SK-N-SH treated with all-trans-retinoic acid at 6 μM for 48 hours (cell line): ENCODE measurements around the gene LFNG.

Source experiments
- ARNTL ChIP-seq: fragments of 450-650 bp; formaldehyde crosslinking; IDR thresholded peaks from 2 replicates; pipeline ENCODE4 v1.5.0; 2020; ENCODE audit warnings: low read depth, mild to moderate bottlenecking, moderate library complexity, borderline replicate concordance
- CSRNP3 ChIP-seq: fragments of 250-450 bp; sonication (Bioruptor Pico); IDR thresholded peaks from 2 replicates; pipeline ENCODE4 v1.5.1; 2021; ENCODE audit warnings: mild to moderate bottlenecking, moderate library complexity
- ISL1 ChIP-seq: fragments of 250-450 bp; sonication (Bioruptor Pico); IDR thresholded peaks from 2 replicates; pipeline ENCODE4 v2.1.2; 2022; ENCODE audit warnings: mild to moderate bottlenecking, moderate library complexity
- RARB ChIP-seq: fragments of 250-450 bp; sonication (Bioruptor Pico); IDR thresholded peaks from 2 replicates; pipeline ENCODE4 v1.8.0; 2021; ENCODE audit warnings: mild to moderate bottlenecking, moderate library complexity
- TOX ChIP-seq: fragments of 250-450 bp; sonication (Bioruptor Pico); IDR thresholded peaks from 2 replicates; pipeline ENCODE4 v1.8.0; 2021; ENCODE audit warnings: mild to moderate bottlenecking, moderate library complexity, borderline replicate concordance
- ZFP3 ChIP-seq: fragments of 250-450 bp; sonication (Bioruptor Pico); IDR thresholded peaks from 2 replicates; pipeline ENCODE4 v1.5.0; 2020; ENCODE audit warnings: mild to moderate bottlenecking, moderate library complexity
- ZFP30 ChIP-seq: fragments of 450-650 bp; formaldehyde crosslinking; IDR thresholded peaks from 2 replicates; pipeline ENCODE4 v1.5.0; 2022; ENCODE audit warnings: mild to moderate bottlenecking, moderate library complexity
- ZNF565 ChIP-seq: fragments of 450-650 bp; formaldehyde crosslinking; conservative IDR thresholded peaks from 2 replicates; pipeline ENCODE4 v1.5.0; 2020; ENCODE audit warnings: low read depth, mild to moderate bottlenecking, moderate library complexity
- TF ChIP-seq, protein P1 (sequence below): fragments of 250-450 bp; sonication (Bioruptor Pico); IDR thresholded peaks from 2 replicates; pipeline ENCODE4 v1.5.1; 2020; ENCODE audit warnings: low read depth, mild to moderate bottlenecking, moderate library complexity
- TF ChIP-seq, protein P2 (sequence below): fragments of 250-450 bp; sonication (Bioruptor Pico); IDR thresholded peaks from 2 replicates; pipeline ENCODE4 v1.5.0; 2020; ENCODE audit warnings: mild to moderate bottlenecking, moderate library complexity
- TF ChIP-seq, protein P3 (sequence below): fragments of 250-450 bp; sonication (Bioruptor Pico); IDR thresholded peaks from 2 replicates; pipeline ENCODE4 v1.8.0; 2020; ENCODE audit warnings: mild to moderate bottlenecking, moderate library complexity, borderline replicate concordance

GRCh38 chr7:2528481-2529095 is 9.0 kb downstream of the LFNG start:
- TF ChIP-seq ZFP3 (no peak), TOX (no peak), ARNTL (CRISPR knock-in tag) (no peak), ZNF565 (CRISPR knock-in tag) (no peak), ISL1 (no peak), CSRNP3 (no peak), ZFP30 (CRISPR knock-in tag) (no peak), RARB (CRISPR knock-in tag) (no peak)
- TF ChIP-seq, protein P1, sequence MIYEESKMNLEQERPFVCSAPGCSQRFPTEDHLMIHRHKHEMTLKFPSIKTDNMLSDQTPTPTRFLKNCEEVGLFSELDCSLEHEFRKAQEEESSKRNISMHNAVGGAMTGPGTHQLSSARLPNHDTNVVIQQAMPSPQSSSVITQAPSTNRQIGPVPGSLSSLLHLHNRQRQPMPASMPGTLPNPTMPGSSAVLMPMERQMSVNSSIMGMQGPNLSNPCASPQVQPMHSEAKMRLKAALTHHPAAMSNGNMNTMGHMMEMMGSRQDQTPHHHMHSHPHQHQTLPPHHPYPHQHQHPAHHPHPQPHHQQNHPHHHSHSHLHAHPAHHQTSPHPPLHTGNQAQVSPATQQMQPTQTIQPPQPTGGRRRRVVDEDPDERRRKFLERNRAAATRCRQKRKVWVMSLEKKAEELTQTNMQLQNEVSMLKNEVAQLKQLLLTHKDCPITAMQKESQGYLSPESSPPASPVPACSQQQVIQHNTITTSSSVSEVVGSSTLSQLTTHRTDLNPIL (CRISPR knock-in tag), result no peak
- TF ChIP-seq, protein P2, sequence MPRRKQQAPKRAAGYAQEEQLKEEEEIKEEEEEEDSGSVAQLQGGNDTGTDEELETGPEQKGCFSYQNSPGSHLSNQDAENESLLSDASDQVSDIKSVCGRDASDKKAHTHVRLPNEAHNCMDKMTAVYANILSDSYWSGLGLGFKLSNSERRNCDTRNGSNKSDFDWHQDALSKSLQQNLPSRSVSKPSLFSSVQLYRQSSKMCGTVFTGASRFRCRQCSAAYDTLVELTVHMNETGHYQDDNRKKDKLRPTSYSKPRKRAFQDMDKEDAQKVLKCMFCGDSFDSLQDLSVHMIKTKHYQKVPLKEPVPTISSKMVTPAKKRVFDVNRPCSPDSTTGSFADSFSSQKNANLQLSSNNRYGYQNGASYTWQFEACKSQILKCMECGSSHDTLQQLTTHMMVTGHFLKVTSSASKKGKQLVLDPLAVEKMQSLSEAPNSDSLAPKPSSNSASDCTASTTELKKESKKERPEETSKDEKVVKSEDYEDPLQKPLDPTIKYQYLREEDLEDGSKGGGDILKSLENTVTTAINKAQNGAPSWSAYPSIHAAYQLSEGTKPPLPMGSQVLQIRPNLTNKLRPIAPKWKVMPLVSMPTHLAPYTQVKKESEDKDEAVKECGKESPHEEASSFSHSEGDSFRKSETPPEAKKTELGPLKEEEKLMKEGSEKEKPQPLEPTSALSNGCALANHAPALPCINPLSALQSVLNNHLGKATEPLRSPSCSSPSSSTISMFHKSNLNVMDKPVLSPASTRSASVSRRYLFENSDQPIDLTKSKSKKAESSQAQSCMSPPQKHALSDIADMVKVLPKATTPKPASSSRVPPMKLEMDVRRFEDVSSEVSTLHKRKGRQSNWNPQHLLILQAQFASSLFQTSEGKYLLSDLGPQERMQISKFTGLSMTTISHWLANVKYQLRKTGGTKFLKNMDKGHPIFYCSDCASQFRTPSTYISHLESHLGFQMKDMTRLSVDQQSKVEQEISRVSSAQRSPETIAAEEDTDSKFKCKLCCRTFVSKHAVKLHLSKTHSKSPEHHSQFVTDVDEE (CRISPR knock-in tag), result no peak
- TF ChIP-seq, protein P3, sequence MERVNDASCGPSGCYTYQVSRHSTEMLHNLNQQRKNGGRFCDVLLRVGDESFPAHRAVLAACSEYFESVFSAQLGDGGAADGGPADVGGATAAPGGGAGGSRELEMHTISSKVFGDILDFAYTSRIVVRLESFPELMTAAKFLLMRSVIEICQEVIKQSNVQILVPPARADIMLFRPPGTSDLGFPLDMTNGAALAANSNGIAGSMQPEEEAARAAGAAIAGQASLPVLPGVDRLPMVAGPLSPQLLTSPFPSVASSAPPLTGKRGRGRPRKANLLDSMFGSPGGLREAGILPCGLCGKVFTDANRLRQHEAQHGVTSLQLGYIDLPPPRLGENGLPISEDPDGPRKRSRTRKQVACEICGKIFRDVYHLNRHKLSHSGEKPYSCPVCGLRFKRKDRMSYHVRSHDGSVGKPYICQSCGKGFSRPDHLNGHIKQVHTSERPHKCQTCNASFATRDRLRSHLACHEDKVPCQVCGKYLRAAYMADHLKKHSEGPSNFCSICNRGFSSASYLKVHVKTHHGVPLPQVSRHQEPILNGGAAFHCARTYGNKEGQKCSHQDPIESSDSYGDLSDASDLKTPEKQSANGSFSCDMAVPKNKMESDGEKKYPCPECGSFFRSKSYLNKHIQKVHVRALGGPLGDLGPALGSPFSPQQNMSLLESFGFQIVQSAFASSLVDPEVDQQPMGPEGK, result no peak
